Fibroblast of lung (primary cell): ENCODE measurements around the gene GRID1. TPM values are rescaled to one million over a fixed set of nuclear protein-coding genes. Genes with fewer than 3 reads are reported as not detected.

Experiments used
- DNase-seq, 2 donors: peaks; one replicate each; pipeline versions ENCODE4 v3.0.0 to v3.0.0-alpha.2; 2010; ENCODE audit warnings: low read depth in 2 of 2
- H2AFZ ChIP-seq: 2 replicates; pipeline ENCODE4 v1.5.1; 2012; ENCODE audit warnings: low read length, control low read depth, inconsistent platforms
- H3K27ac ChIP-seq: 2 replicates; pipeline ENCODE4 v1.5.1; 2011; ENCODE audit warnings: low read length, control low read depth; ENCODE audit not compliant: insufficient read depth
- H3K27me3 ChIP-seq: 2 replicates; pipeline ENCODE4 v1.5.1; 2011; ENCODE audit warnings: mild to moderate bottlenecking, low read length; ENCODE audit not compliant: control insufficient read depth, insufficient read depth
- H3K36me3 ChIP-seq: 2 replicates; pipeline ENCODE4 v1.5.1; 2011; ENCODE audit warnings: low read length; ENCODE audit not compliant: control insufficient read depth, insufficient read depth
- H3K4me1 ChIP-seq: 2 replicates; pipeline ENCODE4 v1.5.1; 2011; ENCODE audit warnings: low read length; ENCODE audit not compliant: control insufficient read depth, insufficient read depth; ENCODE audit errors: extremely low read depth
- H3K4me2 ChIP-seq: 2 replicates; pipeline ENCODE4 v1.5.1; 2011; ENCODE audit warnings: low read length, control low read depth; ENCODE audit not compliant: insufficient read depth; ENCODE audit errors: extremely low read depth
- H3K4me3 ChIP-seq, 4 experiments: fragments of 200-600 bp in 1 of 4; sonication (generic) in 1 of 4; replicated peaks in 1 of 4; 2 replicates each; pipeline ENCODE4 v1.5.1; 2011 to 2016; ENCODE audit warnings: low read length in 4 of 4, low read depth in 3 of 4, mild to moderate bottlenecking in 3 of 4, control low read depth in 2 of 4, inconsistent platforms in 1 of 4, mixed read lengths in 1 of 4; ENCODE audit not compliant: insufficient read depth in 1 of 4; ENCODE audit errors: control extremely low read depth in 1 of 4
- H3K79me2 ChIP-seq: 2 replicates; pipeline ENCODE4 v1.5.1; 2012; ENCODE audit warnings: mild to moderate bottlenecking, low read length, inconsistent platforms; ENCODE audit not compliant: control insufficient read depth, insufficient read depth
- H3K9ac ChIP-seq: 2 replicates; pipeline ENCODE4 v1.5.1; 2011; ENCODE audit warnings: mild to moderate bottlenecking, low read length, control low read depth; ENCODE audit not compliant: insufficient read depth
- H3K9me3 ChIP-seq: 2 replicates; pipeline ENCODE4 v1.5.1; 2012; ENCODE audit warnings: low read depth, low read length; ENCODE audit not compliant: control insufficient read depth, insufficient read depth
- H4K20me1 ChIP-seq: 2 replicates; pipeline ENCODE4 v1.5.1; 2011; ENCODE audit warnings: low read length; ENCODE audit not compliant: control insufficient read depth, insufficient read depth; ENCODE audit errors: extremely low read depth
- EZH2 ChIP-seq: IDR thresholded peaks from 2 replicates; pipeline ENCODE4 v1.5.1; 2012; ENCODE audit warnings: low read length, control low read depth, mild to moderate bottlenecking; ENCODE audit errors: missing control alignments
- polyA plus RNA-seq, 2 donors: library from polyadenylated mRNA; depleted of rRNA in 1 of 2; stranded (reverse) in 1 of 2; unstranded in 1 of 2; fragments of >200 nt; gene quantifications; 2 replicates each; pipeline ENCODE4 v1.2.1, GENCODE V29; 2011 to 2012; ENCODE audit warnings: missing spikeins in 1 of 2
- total RNA-seq: library from RNA; depleted of rRNA; stranded (reverse); fragments of >200 nt; gene quantifications from 2 replicates; pipeline ENCODE4 v1.2.1, GENCODE V29; 2014
- TF ChIP-seq, protein P1 (sequence below), 2 donors: IDR thresholded peaks in 1 of 2; conservative IDR thresholded peaks in 1 of 2; 1 replicate in 1 of 2; 2 replicates in 1 of 2; pipeline ENCODE4 v1.5.1; 2011 to 2012; ENCODE audit warnings: low read length in 2 of 2, control low read depth in 1 of 2, inconsistent platforms in 1 of 2, low read depth in 1 of 2, mild to moderate bottlenecking in 1 of 2

GRID1 gene
- total and polyA plus RNA-seq, 2 donors (not counting 1 experiment from before 2014, with no cell fraction given), result 0.03 to 0.33 TPM

DNA sequence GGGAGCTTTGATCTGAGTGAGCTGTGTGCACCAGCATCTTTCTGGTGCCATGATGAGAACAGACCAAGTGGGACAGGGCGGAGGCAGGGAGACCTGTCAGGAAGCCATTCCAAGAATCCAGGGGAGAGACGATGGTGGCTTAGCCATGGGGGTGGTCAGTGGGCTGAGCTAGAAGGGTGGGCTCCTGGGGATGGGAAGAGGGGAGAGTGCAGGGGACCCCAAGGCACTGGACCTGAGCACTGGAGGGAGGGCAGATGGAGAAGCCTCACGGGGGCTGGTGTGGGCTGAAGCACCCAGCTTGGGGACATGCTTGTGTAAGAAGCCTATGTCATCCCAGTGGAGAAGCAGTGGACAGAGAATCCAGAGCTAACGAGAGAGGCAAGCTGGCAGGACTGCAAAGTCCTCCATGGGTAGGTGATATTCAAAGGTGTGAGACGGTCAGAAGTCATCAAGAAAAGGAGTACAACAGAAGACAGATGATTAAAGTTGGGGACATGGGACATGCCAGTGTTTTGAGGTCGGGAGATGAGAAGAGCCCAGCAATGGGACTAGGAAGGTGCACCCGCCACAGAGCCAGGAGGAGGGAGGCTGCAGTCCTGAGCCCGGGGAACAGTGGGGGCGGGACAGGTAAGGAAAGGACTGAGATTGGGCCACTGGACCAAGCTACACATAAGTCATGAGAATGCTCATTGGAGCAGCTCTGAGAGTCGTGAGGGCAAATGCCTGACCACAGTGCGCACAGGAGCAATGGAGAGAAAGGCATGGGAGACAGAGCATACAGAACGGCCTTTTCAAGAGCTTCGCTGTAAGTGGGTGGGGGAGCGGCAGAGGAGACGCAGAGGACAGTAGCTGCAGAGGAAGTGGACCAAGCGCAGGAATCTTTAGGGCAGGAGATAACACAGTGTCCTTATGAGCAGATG is 72.0 kb downstream of the GRID1 start:
- TF ChIP-seq, protein P1, sequence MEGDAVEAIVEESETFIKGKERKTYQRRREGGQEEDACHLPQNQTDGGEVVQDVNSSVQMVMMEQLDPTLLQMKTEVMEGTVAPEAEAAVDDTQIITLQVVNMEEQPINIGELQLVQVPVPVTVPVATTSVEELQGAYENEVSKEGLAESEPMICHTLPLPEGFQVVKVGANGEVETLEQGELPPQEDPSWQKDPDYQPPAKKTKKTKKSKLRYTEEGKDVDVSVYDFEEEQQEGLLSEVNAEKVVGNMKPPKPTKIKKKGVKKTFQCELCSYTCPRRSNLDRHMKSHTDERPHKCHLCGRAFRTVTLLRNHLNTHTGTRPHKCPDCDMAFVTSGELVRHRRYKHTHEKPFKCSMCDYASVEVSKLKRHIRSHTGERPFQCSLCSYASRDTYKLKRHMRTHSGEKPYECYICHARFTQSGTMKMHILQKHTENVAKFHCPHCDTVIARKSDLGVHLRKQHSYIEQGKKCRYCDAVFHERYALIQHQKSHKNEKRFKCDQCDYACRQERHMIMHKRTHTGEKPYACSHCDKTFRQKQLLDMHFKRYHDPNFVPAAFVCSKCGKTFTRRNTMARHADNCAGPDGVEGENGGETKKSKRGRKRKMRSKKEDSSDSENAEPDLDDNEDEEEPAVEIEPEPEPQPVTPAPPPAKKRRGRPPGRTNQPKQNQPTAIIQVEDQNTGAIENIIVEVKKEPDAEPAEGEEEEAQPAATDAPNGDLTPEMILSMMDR (conservative IDR thresholded peaks at IDR 0.05 in 1 of 2, IDR thresholded peaks at IDR 0.05 in 1 of 2; ENCODE audit: low read depth in 1 of 2, low read length in 2 of 2), result no peak
- no peak for TF ChIP-seq EZH2
- Histone ChIP-seq H4K20me1 (peaks cover 2% of the 10 kb centered on the region), H3K9ac (no peak overlapping the region), H3K27ac (no peak overlapping the region), H3K4me3 (no peak overlapping the region), H3K4me1 (no peaks in the 10 kb centered on the region), H3K36me3 (no peaks in the 10 kb centered on the region), H2AFZ (no peak overlapping the region), H3K9me3 (no peaks in the 10 kb centered on the region), H3K4me2 (no peak overlapping the region), H3K27me3 (no peaks in the 10 kb centered on the region), H3K79me2 (no peaks in the 10 kb centered on the region)
- no peak for DNase-seq

GRCh38 chr10:86293396-86293791 is 73.2 kb downstream of the GRID1 start:
- H3K4me3 ChIP-seq, result no peak overlapping the region
- H3K36me3 ChIP-seq, result no peaks in the 10 kb centered on the region
- H3K79me2 ChIP-seq, result no peaks in the 10 kb centered on the region
- no peaks in the 10 kb centered on the region for H3K4me1 ChIP-seq
- TF ChIP-seq, protein P1 (conservative IDR thresholded peaks at IDR 0.05 in 1 of 2, IDR thresholded peaks at IDR 0.05 in 1 of 2; ENCODE audit: low read depth in 1 of 2, low read length in 2 of 2), result no peak
- no peak for TF ChIP-seq EZH2
- peaks cover 2% of the 10 kb centered on the region for H4K20me1 ChIP-seq
- H3K9ac ChIP-seq, result no peak overlapping the region
- DNase-seq, result no peak
- no peak overlapping the region for H2AFZ ChIP-seq
- H3K27ac ChIP-seq, result no peak overlapping the region
- H3K9me3 ChIP-seq, result no peaks in the 10 kb centered on the region
- no peak overlapping the region for H3K4me2 ChIP-seq
- no peaks in the 10 kb centered on the region for H3K27me3 ChIP-seq

DNA sequence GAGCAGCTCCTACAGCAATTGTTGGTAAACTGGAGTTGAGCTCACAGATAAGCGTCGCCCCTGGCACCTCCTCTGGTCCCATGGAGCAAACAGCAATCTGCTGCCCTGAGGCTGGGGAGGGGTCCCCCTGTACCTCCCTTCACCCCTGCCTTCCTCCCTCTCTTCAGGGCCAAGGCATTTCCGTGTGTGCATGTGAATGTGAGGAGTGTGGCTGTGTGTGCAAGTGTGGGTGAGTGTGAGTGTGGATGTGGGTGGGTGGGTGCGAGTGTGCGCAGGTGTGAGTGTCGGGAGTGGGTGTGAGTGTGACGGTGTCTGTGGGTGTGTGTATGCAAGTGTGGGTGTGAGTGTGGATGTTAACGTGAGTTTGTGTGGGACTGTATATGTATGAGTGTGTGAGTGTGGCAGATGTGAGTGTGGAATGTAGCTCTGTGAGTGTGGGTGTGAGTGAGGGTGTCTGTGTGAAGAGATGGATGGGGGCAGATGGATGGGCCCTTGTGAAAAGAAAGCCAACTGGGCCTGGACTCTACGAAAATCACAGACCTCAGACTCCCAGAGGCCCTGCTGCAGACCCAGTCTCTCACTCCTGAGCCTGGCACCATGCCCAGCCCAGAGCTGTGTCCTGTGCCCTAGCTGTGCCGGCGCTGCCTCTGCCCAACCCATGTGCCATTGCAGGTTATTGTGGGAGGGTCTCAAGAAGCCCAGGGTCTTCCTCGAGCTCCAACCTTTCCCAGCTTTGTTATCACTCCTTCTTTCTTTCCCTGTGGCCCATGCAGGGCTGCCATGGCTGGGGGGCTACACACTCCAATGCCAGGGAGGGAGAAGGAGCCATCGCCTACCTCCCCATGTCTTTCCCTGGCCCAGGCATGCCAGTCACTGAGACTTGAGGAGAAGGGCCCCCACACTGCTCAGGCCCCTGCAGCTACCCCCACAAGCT is 73.9 kb downstream of the GRID1 start:
- no peak for TF ChIP-seq EZH2
- TF ChIP-seq, protein P1 (conservative IDR thresholded peaks at IDR 0.05 in 1 of 2, IDR thresholded peaks at IDR 0.05 in 1 of 2; ENCODE audit: low read depth in 1 of 2, low read length in 2 of 2), result no peak
- no peaks in the 10 kb centered on the region for H3K36me3 ChIP-seq
- H3K27me3 ChIP-seq, result no peaks in the 10 kb centered on the region
- H3K27ac ChIP-seq, result no peak overlapping the region
- H2AFZ ChIP-seq, result no peak overlapping the region
- H3K4me3 ChIP-seq, result no peak overlapping the region
- no peak overlapping the region for H3K4me2 ChIP-seq
- no peak overlapping the region for H3K9ac ChIP-seq
- no peaks in the 10 kb centered on the region for H3K79me2 ChIP-seq
- H4K20me1 ChIP-seq, result peaks cover under 1% of the 10 kb centered on the region
- no peaks in the 10 kb centered on the region for H3K4me1 ChIP-seq
- DNase-seq, result no peak
- H3K9me3 ChIP-seq, result no peaks in the 10 kb centered on the region
